HepG2 (cell line): ENCODE measurements around the gene PIP5KL1. TPM values are rescaled to one million over a fixed set of nuclear protein-coding genes. Genes with fewer than 3 reads are reported as not detected.

Source experiments
- ATAC-seq: fragments of 200-7000 bp; cut with Tn5 transposase; 3 replicates; pipeline ENCODE4 v1.9.1; 2020; ENCODE audit warnings: mild to moderate bottlenecking, moderate library complexity
- BruUV-seq: library from RNA; stranded (reverse); fragments of 400-500 nt; replicated peaks from 2 replicates; lab custom pipeline; 2021; lab: Mats Ljungman, UMichigan
- CTCF ChIA-PET: fragments of 300-600 bp; formaldehyde crosslinking; extraction: SDS; loops from one replicate; lab custom pipeline; 2021; ENCODE audit warnings: low total read pairs, inconsistent platforms, low intra/inter-chr PET ratio; lab: Yijun Ruan, JAX
- POLR2A ChIA-PET: fragments of 350-600 bp; sonication (Branson Sonifier 250); formaldehyde crosslinking; loops from one replicate; lab custom pipeline; 2020; ENCODE audit warnings: antibody characterized with exemption, inconsistent platforms; lab: Yijun Ruan, JAX
- DNase-seq: peaks from one replicate; pipeline ENCODE4 v3.0.0-alpha.2; 2015; ENCODE audit warnings: low spot score
- FAIRE-seq: peaks from 3 replicates; lab custom pipeline; 2011; peaks lifted over from hg19 to GRCh38; lab: Jason Lieb, UNC
- H2AFZ ChIP-seq: one replicate; pipeline ENCODE4 v1.6.1; 2011; ENCODE audit warnings: low read length, inconsistent platforms
- H3K27ac ChIP-seq: fragments of 300-600 bp; 3 replicates; pipeline ENCODE4 v1.8.0; 2011; ENCODE audit warnings: mixed run types, mild to moderate bottlenecking, mixed read lengths, low read length, inconsistent platforms; ENCODE audit not compliant: insufficient read depth; ENCODE audit errors: extremely low read length
- H3K27me3 ChIP-seq, 2 experiments: fragments of 200-600 bp in 1 of 2; 2 replicates in 1 of 2; 3 replicates in 1 of 2; pipeline versions ENCODE4 v1.6.0 to v1.8.0; 2011; ENCODE audit warnings: low read length in 2 of 2, mild to moderate bottlenecking in 2 of 2, moderate library complexity in 2 of 2, inconsistent platforms in 1 of 2; ENCODE audit not compliant: insufficient read depth in 2 of 2, control insufficient read depth in 1 of 2
- H3K36me3 ChIP-seq, 2 experiments: fragments of 200-600 bp in 1 of 2; replicated peaks in 1 of 2; 2 replicates in 1 of 2; 3 replicates in 1 of 2; pipeline versions ENCODE4 v1.5.1 to v1.8.0; 2011; ENCODE audit warnings: low read length in 2 of 2, inconsistent platforms in 1 of 2; ENCODE audit not compliant: insufficient read depth in 2 of 2, control insufficient read depth in 1 of 2
- H3K4me1 ChIP-seq: 2 replicates; pipeline ENCODE4 v1.5.1; 2012; ENCODE audit warnings: low read length, inconsistent platforms; ENCODE audit not compliant: insufficient read depth
- H3K4me2 ChIP-seq: 2 replicates; pipeline ENCODE4 v1.6.0; 2011; ENCODE audit warnings: low read depth, low read length, inconsistent platforms
- H3K4me3 ChIP-seq, 3 experiments: fragments of 200-600 bp in 1 of 3; sonication (generic), shearing (Covaris generic) in 1 of 3; replicated peaks in 1 of 3; 2 replicates each; pipeline ENCODE4 v1.5.1; 2011 to 2016; ENCODE audit warnings: low read length in 3 of 3, inconsistent platforms in 2 of 3, low read depth in 2 of 3, mild to moderate bottlenecking in 2 of 3, control low read depth in 1 of 3, mixed read lengths in 1 of 3; ENCODE audit not compliant: insufficient read depth in 1 of 3
- H3K79me2 ChIP-seq: one replicate; pipeline ENCODE4 v1.6.1; 2011; ENCODE audit warnings: low read length, inconsistent platforms; ENCODE audit not compliant: insufficient read depth
- H3K9ac ChIP-seq: 2 replicates; pipeline ENCODE4 v1.6.0; 2011; ENCODE audit warnings: mild to moderate bottlenecking, low read depth, low read length, inconsistent platforms; ENCODE audit not compliant: insufficient read depth
- H3K9me3 ChIP-seq: 2 replicates; pipeline ENCODE4 v1.5.1; 2012; ENCODE audit warnings: mild to moderate bottlenecking, low read length
- H4K20me1 ChIP-seq: 2 replicates; pipeline ENCODE4 v1.6.0; 2011; ENCODE audit warnings: inconsistent platforms, mild to moderate bottlenecking, low read length, moderate library complexity; ENCODE audit not compliant: insufficient read depth
- ATF2 ChIP-seq: sonication (generic); formaldehyde crosslinking; IDR thresholded peaks from 2 replicates; pipeline ENCODE4 v1.4.0; 2020; ENCODE audit warnings: missing genetic modification reagents
- CHD2 ChIP-seq: IDR thresholded peaks from 2 replicates; pipeline ENCODE4 v1.6.1; 2011; ENCODE audit warnings: low read depth, low read length, improper control_type of control experiment
- CREB1 ChIP-seq, 2 experiments: fragments of 450-650 bp in 1 of 2; IDR thresholded peaks; 2 replicates each; pipeline ENCODE4 v1.6.1; 2016 to 2017; ENCODE audit warnings: control low read depth in 1 of 2, mild to moderate bottlenecking in 1 of 2, missing compliant biosample characterization in 1 of 2, missing genetic modification characterization in 1 of 2
- HOXA9 ChIP-seq: sonication (generic); formaldehyde crosslinking; IDR thresholded peaks from 2 replicates; pipeline ENCODE4 v1.8.1; 2022; ENCODE audit warnings: missing genetic modification reagents, mild to moderate bottlenecking, moderate library complexity, borderline replicate concordance
- JUND ChIP-seq: sonication (generic); formaldehyde crosslinking; IDR thresholded peaks from 2 replicates; pipeline ENCODE4 v1.8.0; 2022; ENCODE audit warnings: mild to moderate bottlenecking, missing genetic modification reagents
- MTA3 ChIP-seq: sonication (generic); formaldehyde crosslinking; IDR thresholded peaks from 2 replicates; pipeline ENCODE4 v1.4.0; 2020; ENCODE audit warnings: missing genetic modification reagents
- POGZ ChIP-seq: sonication (generic); formaldehyde crosslinking; IDR thresholded peaks from 2 replicates; pipeline ENCODE4 v1.4.0; 2020; ENCODE audit warnings: mild to moderate bottlenecking, missing genetic modification reagents
- PRDM10 ChIP-seq: sonication (generic); formaldehyde crosslinking; IDR thresholded peaks from 2 replicates; pipeline ENCODE4 v1.4.0; 2020; ENCODE audit warnings: low read depth, missing genetic modification reagents
- RORA ChIP-seq: sonication (generic); formaldehyde crosslinking; IDR thresholded peaks from 2 replicates; pipeline ENCODE4 v1.5.0; 2020; ENCODE audit warnings: mild to moderate bottlenecking, missing genetic modification reagents, moderate library complexity
- SIN3B ChIP-seq: fragments of 150-350 bp; IDR thresholded peaks from 2 replicates; pipeline ENCODE4 v1.6.1; 2014; ENCODE audit warnings: low read length
- SOX6 ChIP-seq, 2 experiments: fragments of 450-650 bp in 1 of 2; sonication (generic) in 1 of 2; formaldehyde crosslinking in 1 of 2; IDR thresholded peaks; 2 replicates each; pipeline versions ENCODE4 v1.4.0 to v1.6.1; 2017 to 2020; ENCODE audit warnings: antibody characterized with exemption in 1 of 2, mild to moderate bottlenecking in 1 of 2, missing genetic modification reagents in 1 of 2
- SRF ChIP-seq: IDR thresholded peaks from 2 replicates; pipeline ENCODE4 v1.6.1; 2011; ENCODE audit warnings: mild to moderate bottlenecking, low read depth, low read length, moderate library complexity
- THAP11 ChIP-seq: IDR thresholded peaks from 2 replicates; pipeline ENCODE4 v1.6.1; 2016; ENCODE audit warnings: missing biosample characterization, missing genetic modification reagents
- ZNF703 ChIP-seq: sonication (generic); formaldehyde crosslinking; IDR thresholded peaks from 2 replicates; pipeline ENCODE4 v1.5.1; 2020; ENCODE audit warnings: missing genetic modification reagents, mild to moderate bottlenecking, moderate library complexity, borderline replicate concordance
- ZNF766 ChIP-seq: sonication (generic); formaldehyde crosslinking; IDR thresholded peaks from 2 replicates; pipeline ENCODE4 v1.5.0; 2020; ENCODE audit warnings: missing genetic modification reagents, borderline replicate concordance
- WGBS: methylation state at CpG from one replicate; pipeline ENCODE4 v1.1.6; 2017; ENCODE audit warnings: low lambda C conversion rate; 5-methylcytosine and 5-hydroxymethylcytosine counted together
- in situ Hi-C: cut with HindIII; loops from 2 replicates; pipeline ENCODE4 v1.10.0; 2017; ENCODE audit warnings: low pct_unique_long_range_greater_than_20kb; ENCODE audit not compliant: extremely low pct_ligation_motif_present
- intact Hi-C: fragments of 100-400 bp; cut with micrococcal nuclease; formaldehyde crosslinking; loops from one replicate; pipeline ENCODE4 v1.10.0; 2022; ENCODE audit not compliant: unreplicated experiment
- polyA plus RNA-seq, 8 experiments: library from polyadenylated mRNA; depleted of rRNA in 3 of 8; stranded (reverse) in 7 of 8; unstranded in 1 of 8; fragments of >200 nt; fragmentation: Illumina TruSeq in 4 of 8; extraction: Trizol in 4 of 8; gene quantifications; 2 replicates each; pipeline versions ENCODE4 v1.2.1 to v1.2.3, GENCODE V29; 2011 to 2016; ENCODE audit warnings: low read depth in 4 of 8, missing spikeins in 1 of 8, mixed read lengths in 1 of 8; ENCODE audit not compliant: insufficient read depth in 1 of 8
- total RNA-seq, 5 experiments: library from RNA; depleted of rRNA; stranded (reverse); fragments of >200 nt; fragmentation: Illumina TruSeq; extraction: Trizol; gene quantifications; 2 replicates each; pipeline ENCODE4 v1.2.3, GENCODE V29; 2016; ENCODE audit warnings: low read depth in 1 of 5
- TF ChIP-seq, protein P1 (sequence below): sonication (generic); formaldehyde crosslinking; IDR thresholded peaks from 2 replicates; pipeline ENCODE4 v1.5.1; 2020; ENCODE audit warnings: mild to moderate bottlenecking, missing genetic modification reagents, borderline replicate concordance

The PIP5KL1 gene
- total and polyA plus RNA-seq, 2 of the 13 experiments (the other 11 are each of a cell fraction or from before 2014, with no cell fraction given) = 0.20 to 0.49 TPM

DNA sequence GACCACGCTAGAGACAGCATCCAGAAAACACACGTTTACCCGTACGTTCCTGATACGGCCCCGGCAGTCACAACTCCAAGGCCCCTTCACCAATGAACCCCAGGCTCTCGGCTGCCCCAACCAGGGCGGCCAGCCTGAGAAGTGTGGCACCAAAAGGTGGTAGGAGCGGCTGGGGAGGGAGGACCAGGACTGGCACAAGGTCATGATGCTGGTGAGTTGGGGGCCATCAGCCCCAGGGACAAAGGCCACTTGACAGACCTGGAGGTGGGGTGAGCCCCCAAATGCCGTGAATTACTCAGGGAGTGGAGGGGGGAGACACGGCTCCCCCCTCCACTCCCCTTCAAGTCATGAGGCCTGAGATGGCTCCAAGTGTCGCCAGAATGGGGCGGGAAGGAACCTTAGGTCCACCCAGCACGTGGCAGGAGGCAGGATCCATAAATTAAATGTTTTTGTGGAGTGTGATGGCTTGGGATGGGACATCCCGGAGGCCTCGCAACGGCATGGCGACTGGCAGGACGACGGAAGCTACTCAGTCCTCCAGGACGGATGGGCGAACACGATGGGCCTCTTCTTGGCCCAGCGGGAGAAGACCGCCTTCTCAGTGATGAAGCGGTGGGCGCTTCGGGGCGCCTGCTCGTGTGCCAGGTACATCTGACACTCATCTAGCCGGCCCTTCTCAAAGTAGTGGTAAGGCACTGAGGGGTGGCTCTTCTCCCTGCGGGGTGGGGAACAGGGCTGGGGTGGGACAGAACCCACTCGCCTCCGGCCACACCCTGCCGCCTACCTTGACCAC, 22.5 kb downstream of the PIP5KL1 start:
- Histone ChIP-seq H3K9me3 (no peaks in the 10 kb centered on the region), H2AFZ (no peak overlapping the region), H3K27me3 (no peaks in the 10 kb centered on the region), H3K4me3 (no peak overlapping the region), H4K20me1 (no peaks in the 10 kb centered on the region), H3K4me1 (peaks cover 32% of the 10 kb centered on the region), H3K4me2 (no peak overlapping the region), H3K79me2 (no peaks in the 10 kb centered on the region), H3K36me3 (peaks cover 7 to 15% of the 10 kb centered on the region in 2 experiments; a peak in 4 of 5 replicates), H3K9ac (no peak overlapping the region), H3K27ac (no peak overlapping the region)
- in situ Hi-C loops = no loop called here
- ChIA-PET POLR2A (interaction anchor here (1.2 kb wide), 1 partner anchor 10 kb away, joined by 3 read pairs; no protein-coding TSS in a partner anchor), CTCF (no interaction called here)
- DNase-seq = no peak
- ATAC-seq = no peak
- FAIRE-seq = no peak
- no TSS peak for BruUV-seq
- 89% methylated on average over 26 of the region's 35 CpGs for WGBS
- intact Hi-C loops = no loop called here
- TF ChIP-seq ZNF703 (CRISPR knock-in tag) (no peak), ATF2 (no peak), POGZ (CRISPR knock-in tag) (no peak), HOXA9 (CRISPR knock-in tag) (no peak), JUND (CRISPR knock-in tag) (no peak), THAP11 (CRISPR knock-in tag) (no peak), SRF (no peak), RORA (CRISPR knock-in tag) (no peak), MTA3 (CRISPR knock-in tag) (no peak), SIN3B (no peak), PRDM10 (CRISPR knock-in tag) (no peak), CHD2 (no peak), SOX6 (IDR thresholded peaks at IDR 0.05) (no peak), SOX6 (CRISPR knock-in tag; IDR thresholded peaks at IDR 0.05) (no peak), ZNF766 (CRISPR knock-in tag) (no peak), CREB1 (IDR thresholded peaks at IDR 0.05) (no peak), CREB1 (CRISPR knock-in tag; IDR thresholded peaks at IDR 0.05) (no peak)
- TF ChIP-seq, protein P1, sequence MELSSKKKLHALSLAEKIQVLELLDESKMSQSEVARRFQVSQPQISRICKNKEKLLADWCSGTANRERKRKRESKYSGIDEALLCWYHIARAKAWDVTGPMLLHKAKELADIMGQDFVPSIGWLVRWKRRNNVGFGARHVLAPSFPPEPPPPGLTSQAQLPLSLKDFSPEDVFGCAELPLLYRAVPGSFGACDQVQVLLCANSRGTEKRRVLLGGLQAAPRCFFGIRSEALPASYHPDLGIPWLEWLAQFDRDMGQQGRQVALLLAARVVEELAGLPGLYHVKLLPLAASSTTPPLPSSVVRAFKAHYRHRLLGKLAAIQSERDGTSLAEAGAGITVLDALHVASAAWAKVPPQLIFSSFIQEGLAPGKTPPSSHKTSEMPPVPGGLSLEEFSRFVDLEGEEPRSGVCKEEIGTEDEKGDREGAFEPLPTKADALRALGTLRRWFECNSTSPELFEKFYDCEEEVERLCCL (CRISPR knock-in tag) = no peak
